VCaP (cell line): ENCODE data around the gene BLTP3A.
"Not testable (repeated sequence)": the region's sequence is repeated elsewhere in the genome, so short reads cannot be mapped to it uniquely, and the experiment has no call there.

ENCODE experiments used
- H3K27ac ChIP-seq: fragments of 450-650 bp; 2 replicates; pipeline ENCODE4 v1.5.1; 2017
- TF ChIP-seq, protein P1 (sequence below): fragments of 450-650 bp; conservative IDR thresholded peaks from 2 replicates; pipeline ENCODE4 v1.5.1; 2017; ENCODE audit warnings: mild to moderate bottlenecking, moderate library complexity

Gene BLTP3A

DNA sequence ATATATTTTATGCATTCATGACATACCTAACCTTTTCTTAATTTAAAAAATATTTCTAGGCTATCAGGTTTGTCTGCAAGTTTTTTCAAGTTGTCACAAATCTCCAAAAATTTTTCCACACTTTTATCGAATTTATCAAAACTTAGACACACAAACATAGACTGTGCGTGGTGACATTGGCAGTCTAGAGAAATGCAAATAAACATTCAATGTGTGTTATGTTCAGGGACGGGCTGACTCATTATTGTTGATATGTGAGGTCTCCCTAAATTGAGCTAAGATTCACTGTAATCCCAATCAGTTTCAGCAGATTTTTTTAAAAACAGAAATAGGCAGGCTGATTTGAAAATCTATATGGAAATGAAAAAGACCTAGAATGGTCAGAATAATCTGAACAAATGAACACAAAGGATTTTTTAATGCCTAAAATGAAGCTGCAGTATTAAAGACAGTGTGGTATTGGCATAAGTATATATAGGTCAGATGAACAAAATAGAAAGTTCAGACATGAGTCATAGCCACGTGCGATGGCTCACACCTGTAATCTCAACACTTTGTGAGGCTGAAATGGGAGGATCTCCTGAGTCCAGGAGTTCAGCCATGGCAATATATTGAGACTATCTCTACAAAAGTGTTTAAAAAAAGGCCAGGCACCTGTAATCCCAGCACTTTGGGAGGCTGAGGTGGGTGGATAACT is 19.2 kb downstream of the BLTP3A start:
- no peak overlapping the region for H3K27ac ChIP-seq
- TF ChIP-seq, protein P1, sequence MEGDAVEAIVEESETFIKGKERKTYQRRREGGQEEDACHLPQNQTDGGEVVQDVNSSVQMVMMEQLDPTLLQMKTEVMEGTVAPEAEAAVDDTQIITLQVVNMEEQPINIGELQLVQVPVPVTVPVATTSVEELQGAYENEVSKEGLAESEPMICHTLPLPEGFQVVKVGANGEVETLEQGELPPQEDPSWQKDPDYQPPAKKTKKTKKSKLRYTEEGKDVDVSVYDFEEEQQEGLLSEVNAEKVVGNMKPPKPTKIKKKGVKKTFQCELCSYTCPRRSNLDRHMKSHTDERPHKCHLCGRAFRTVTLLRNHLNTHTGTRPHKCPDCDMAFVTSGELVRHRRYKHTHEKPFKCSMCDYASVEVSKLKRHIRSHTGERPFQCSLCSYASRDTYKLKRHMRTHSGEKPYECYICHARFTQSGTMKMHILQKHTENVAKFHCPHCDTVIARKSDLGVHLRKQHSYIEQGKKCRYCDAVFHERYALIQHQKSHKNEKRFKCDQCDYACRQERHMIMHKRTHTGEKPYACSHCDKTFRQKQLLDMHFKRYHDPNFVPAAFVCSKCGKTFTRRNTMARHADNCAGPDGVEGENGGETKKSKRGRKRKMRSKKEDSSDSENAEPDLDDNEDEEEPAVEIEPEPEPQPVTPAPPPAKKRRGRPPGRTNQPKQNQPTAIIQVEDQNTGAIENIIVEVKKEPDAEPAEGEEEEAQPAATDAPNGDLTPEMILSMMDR, result no peak

DNA sequence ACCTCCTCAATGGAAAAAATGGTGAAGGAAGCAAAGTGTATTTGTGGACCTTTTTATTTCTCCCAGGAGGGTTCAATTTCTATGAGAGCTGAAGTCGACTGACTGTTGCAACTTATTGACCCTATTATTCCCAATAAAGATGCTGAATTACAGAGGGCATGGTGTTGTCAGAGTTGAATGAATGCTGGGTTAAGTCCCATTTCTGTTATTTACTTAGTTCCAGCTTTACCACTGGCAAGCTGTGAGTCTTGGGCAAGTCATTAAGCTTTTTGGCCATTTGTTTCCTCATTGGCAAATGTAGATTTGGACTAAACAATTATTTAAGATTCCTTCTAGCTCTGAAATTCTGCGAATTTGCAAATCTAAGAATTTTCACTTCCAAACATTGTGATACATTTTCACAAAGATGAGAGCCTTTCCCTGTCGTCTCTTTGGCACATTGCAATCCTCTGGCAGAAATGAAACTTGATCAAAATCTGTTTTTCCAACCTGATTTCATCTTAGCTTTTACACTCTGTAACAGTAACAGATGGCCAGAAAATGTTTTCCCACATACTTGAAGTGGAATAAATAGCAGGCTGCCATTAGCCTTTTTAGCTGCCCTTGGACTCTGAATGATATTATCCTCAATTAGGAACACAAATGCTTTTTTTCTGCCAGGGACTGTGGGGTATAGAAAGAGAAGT is 21.3 kb downstream of the BLTP3A start:
- TF ChIP-seq, protein P1, result no peak
- no peak overlapping the region for H3K27ac ChIP-seq

DNA sequence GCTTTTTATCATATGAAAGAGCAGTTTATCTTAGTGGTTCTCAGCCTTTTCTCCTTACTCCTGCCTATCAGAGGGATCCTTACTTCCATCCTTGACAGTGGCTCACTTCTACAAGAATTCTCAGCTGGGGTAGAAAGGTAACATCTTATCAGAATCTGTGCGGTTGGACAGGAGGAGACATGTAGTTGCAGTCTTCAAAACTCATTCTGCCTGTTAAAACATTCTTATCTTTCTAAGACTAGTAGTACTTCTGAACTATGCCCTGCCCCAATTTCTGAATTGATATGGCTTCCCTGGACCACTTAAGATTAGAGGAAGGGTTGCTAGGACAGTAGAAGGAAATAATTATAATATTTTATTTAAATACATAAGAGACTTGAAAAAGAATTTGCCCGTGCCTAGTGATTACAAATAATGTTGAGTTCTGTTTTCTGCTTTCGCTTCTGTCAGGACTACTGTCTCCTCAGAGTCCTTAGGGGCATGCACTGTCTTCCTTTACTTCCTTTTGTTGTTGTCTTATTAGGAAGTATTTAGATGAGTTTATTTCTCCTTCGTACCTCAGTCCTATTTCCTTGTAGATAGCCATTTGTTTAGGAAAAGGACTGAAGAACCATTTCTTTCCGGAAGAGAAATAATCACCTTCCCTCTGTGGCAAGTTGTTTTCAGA is 24.9 kb downstream of the BLTP3A start:
- TF ChIP-seq, protein P1, result no peak
- no peak overlapping the region for H3K27ac ChIP-seq

DNA sequence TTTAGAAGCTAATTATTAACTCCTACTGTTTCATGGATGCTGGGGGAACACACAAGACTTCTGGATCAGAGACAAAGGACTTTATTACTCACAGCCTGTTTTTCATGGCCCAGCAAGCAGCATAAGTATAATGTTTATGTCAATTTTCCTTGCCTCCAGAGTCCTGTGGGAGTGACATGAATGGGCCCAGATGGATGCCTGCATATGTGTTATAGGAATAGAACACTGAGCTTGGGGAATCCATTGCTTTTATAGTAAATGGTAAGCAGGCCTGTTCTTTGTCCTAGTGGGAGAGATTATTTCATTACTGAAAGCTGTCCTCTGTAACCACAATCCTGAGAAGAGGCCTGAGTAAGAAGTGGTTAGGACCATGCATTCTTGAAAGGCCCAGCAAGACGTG is 25.6 kb downstream of the BLTP3A start:
- TF ChIP-seq, protein P1, result no peak
- no peak overlapping the region for H3K27ac ChIP-seq

DNA sequence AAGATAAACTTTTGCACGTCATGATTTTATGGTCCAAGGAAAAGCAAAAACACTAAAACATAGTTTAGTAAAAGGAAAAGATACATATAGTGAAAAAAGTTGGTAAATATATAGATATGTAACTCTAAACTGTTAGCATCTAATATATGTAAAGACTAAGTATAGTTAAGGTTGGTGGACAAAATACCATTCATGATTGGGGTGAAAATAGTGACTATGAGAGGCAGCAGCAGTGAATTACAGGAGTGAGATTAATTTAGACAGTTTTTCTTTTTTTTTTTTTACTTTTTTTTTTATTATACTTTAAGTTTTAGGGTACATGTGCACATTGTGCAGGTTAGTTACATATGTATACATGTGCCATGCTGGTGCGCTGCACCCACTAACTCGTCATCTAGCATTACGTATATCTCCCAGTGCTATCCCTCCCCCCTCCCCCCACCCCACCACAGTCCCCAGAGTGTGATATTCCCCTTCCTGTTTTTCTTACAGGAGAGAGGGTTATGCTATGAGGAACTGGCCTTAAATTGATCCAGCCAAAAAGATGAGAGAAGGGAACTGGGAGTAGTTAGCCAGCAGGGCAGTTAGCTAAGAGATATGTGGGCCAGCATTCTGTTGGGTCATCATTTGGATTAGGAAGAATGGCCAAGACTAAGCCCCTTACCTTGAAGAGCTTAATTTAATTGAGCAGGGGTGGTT is 27.1 kb downstream of the BLTP3A start:
- not testable (repeated sequence) for H3K27ac ChIP-seq

DNA sequence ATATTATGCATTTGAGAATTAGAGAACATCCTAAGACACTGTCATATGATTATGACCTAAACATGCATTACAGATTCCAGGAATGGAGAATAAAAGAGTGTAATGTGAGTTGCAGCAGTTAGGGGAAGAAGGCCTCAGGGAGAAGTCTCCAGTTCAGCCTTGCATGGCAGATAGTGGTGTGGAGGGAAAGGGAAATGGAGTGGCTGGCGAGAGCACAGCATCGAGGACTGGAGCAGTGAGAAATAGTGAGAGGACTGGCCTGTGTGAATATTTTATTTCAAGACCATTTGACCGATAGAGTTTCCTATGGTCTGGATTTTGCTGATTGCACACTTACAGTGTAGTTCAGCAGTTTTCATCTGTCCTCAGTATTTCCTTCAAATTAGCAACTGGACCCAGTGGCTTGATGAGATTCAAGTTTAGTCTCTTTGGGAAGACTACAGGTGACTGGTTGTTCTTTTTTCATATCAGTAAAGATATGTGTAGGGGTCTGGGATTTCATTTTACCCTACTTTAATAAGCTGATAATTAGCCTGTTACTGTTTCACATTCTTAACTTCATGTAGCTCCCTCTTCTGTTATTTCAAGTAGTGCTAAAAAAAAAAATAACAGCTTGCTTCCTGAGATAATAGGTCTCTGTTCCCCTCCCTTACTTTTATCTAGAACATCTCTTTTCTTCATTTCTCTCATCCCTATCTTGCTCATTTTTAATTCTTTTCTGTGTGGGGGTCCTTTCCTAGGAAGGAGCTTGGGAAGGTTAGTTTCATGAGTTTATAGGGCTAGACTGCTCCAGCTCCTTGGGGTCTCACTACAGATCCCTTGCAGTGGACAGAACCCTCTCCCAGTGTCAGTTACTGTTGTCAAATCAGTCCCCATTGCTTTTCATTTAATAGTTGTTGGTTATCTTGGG is 27.9 kb downstream of the BLTP3A start:
- H3K27ac ChIP-seq, result no peak overlapping the region
- TF ChIP-seq, protein P1, result no peak

DNA sequence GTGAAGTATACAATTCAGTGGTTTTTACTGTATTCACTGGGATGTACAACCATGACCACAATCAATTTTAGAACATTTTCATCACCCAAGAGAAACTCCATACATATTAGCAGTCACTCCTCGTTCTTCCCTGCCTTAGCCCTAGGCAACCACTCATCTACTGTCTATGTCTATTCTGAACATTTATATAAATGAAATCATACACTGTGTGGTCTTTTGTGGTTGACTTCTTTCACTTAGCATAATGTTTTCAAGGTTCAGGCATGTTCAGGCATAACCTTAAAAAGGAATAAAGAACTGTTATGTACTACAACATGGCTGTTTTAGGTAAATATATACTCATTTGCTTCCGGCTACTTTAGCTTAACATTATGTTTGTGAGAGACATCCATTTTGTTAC is 37.3 kb downstream of the BLTP3A start:
- no peak overlapping the region for H3K27ac ChIP-seq
- TF ChIP-seq, protein P1, result no peak
